DND-41 (cell line): ENCODE results near the gene SLC10A6.

Source experiments
- EZH2 ChIP-seq: IDR thresholded peaks from 3 replicates; pipeline ENCODE4 v1.6.1; 2012; ENCODE audit warnings: borderline replicate concordance, low read depth, mild to moderate bottlenecking, moderate library complexity, low read length, inconsistent platforms; ENCODE audit not compliant: severe bottlenecking
- TF ChIP-seq, protein P1 (sequence below): IDR thresholded peaks from 2 replicates; pipeline ENCODE4 v1.5.1; 2012; ENCODE audit warnings: borderline replicate concordance, low read length, moderate library complexity, mild to moderate bottlenecking; ENCODE audit not compliant: poor library complexity, severe bottlenecking; ENCODE audit errors: extremely low read depth

DNA sequence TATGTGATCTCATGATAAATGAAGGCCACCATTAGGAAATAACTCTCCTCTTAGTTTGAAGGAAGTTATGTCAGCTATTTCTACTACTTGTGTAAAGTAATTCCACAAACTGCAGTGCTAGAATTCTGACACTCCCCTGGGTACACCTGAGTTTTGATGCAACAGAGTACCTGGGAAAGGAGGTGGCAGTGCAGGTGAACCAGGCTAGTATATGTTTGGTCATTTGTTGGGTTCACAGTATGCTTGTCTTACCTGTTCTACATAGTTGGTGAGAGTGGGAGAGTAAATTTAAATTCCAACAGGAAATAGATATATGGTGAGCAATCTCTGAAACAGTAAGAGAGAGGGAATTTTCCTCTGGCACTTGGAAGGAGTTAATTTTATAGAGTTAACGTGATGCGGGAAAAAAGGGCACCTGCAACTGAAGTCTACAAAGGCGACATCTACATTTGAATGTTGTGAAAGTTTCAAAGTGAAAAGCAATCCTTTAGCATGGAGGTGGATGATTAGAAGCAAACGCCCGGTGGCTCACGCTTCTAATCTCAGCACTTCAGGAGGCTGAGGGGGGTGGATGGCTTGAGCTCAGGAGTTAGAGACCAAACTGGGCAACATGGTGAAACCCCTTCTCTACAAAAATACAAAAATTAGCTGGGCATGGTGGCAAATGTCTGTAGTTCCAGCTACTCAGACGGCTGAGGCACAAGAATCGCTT is 8.3 kb upstream of the SLC10A6 start:
- TF ChIP-seq, protein P1, sequence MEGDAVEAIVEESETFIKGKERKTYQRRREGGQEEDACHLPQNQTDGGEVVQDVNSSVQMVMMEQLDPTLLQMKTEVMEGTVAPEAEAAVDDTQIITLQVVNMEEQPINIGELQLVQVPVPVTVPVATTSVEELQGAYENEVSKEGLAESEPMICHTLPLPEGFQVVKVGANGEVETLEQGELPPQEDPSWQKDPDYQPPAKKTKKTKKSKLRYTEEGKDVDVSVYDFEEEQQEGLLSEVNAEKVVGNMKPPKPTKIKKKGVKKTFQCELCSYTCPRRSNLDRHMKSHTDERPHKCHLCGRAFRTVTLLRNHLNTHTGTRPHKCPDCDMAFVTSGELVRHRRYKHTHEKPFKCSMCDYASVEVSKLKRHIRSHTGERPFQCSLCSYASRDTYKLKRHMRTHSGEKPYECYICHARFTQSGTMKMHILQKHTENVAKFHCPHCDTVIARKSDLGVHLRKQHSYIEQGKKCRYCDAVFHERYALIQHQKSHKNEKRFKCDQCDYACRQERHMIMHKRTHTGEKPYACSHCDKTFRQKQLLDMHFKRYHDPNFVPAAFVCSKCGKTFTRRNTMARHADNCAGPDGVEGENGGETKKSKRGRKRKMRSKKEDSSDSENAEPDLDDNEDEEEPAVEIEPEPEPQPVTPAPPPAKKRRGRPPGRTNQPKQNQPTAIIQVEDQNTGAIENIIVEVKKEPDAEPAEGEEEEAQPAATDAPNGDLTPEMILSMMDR, result no peak
- no peak for TF ChIP-seq EZH2
